Fibroblast of lung (primary cell): ENCODE results near the gene RYR1. TPM values are rescaled to one million over a fixed set of nuclear protein-coding genes. Genes with fewer than 3 reads are reported as not detected.

Experiments
- DNase-seq, 2 donors: peaks; one replicate each; pipeline versions ENCODE4 v3.0.0 to v3.0.0-alpha.2; 2010; ENCODE audit warnings: low read depth in 2 of 2
- H2AFZ ChIP-seq: 2 replicates; pipeline ENCODE4 v1.5.1; 2012; ENCODE audit warnings: low read length, control low read depth, inconsistent platforms
- H3K27ac ChIP-seq: 2 replicates; pipeline ENCODE4 v1.5.1; 2011; ENCODE audit warnings: low read length, control low read depth; ENCODE audit not compliant: insufficient read depth
- H3K27me3 ChIP-seq: 2 replicates; pipeline ENCODE4 v1.5.1; 2011; ENCODE audit warnings: mild to moderate bottlenecking, low read length; ENCODE audit not compliant: control insufficient read depth, insufficient read depth
- H3K36me3 ChIP-seq: 2 replicates; pipeline ENCODE4 v1.5.1; 2011; ENCODE audit warnings: low read length; ENCODE audit not compliant: control insufficient read depth, insufficient read depth
- H3K4me1 ChIP-seq: 2 replicates; pipeline ENCODE4 v1.5.1; 2011; ENCODE audit warnings: low read length; ENCODE audit not compliant: control insufficient read depth, insufficient read depth; ENCODE audit errors: extremely low read depth
- H3K4me2 ChIP-seq: 2 replicates; pipeline ENCODE4 v1.5.1; 2011; ENCODE audit warnings: low read length, control low read depth; ENCODE audit not compliant: insufficient read depth; ENCODE audit errors: extremely low read depth
- H3K4me3 ChIP-seq, 4 experiments: fragments of 200-600 bp in 1 of 4; sonication (generic) in 1 of 4; replicated peaks in 1 of 4; 2 replicates each; pipeline ENCODE4 v1.5.1; 2011 to 2016; ENCODE audit warnings: low read length in 4 of 4, low read depth in 3 of 4, mild to moderate bottlenecking in 3 of 4, control low read depth in 2 of 4, inconsistent platforms in 1 of 4, mixed read lengths in 1 of 4; ENCODE audit not compliant: insufficient read depth in 1 of 4; ENCODE audit errors: control extremely low read depth in 1 of 4
- H3K79me2 ChIP-seq: 2 replicates; pipeline ENCODE4 v1.5.1; 2012; ENCODE audit warnings: mild to moderate bottlenecking, low read length, inconsistent platforms; ENCODE audit not compliant: control insufficient read depth, insufficient read depth
- H3K9ac ChIP-seq: 2 replicates; pipeline ENCODE4 v1.5.1; 2011; ENCODE audit warnings: mild to moderate bottlenecking, low read length, control low read depth; ENCODE audit not compliant: insufficient read depth
- H3K9me3 ChIP-seq: 2 replicates; pipeline ENCODE4 v1.5.1; 2012; ENCODE audit warnings: low read depth, low read length; ENCODE audit not compliant: control insufficient read depth, insufficient read depth
- H4K20me1 ChIP-seq: 2 replicates; pipeline ENCODE4 v1.5.1; 2011; ENCODE audit warnings: low read length; ENCODE audit not compliant: control insufficient read depth, insufficient read depth; ENCODE audit errors: extremely low read depth
- CTCF ChIP-seq, 2 donors: IDR thresholded peaks in 1 of 2; conservative IDR thresholded peaks in 1 of 2; 1 replicate in 1 of 2; 2 replicates in 1 of 2; pipeline ENCODE4 v1.5.1; 2011 to 2012; ENCODE audit warnings: low read length in 2 of 2, control low read depth in 1 of 2, inconsistent platforms in 1 of 2, low read depth in 1 of 2, mild to moderate bottlenecking in 1 of 2
- EZH2 ChIP-seq: IDR thresholded peaks from 2 replicates; pipeline ENCODE4 v1.5.1; 2012; ENCODE audit warnings: low read length, control low read depth, mild to moderate bottlenecking; ENCODE audit errors: missing control alignments
- polyA plus RNA-seq, 2 donors: library from polyadenylated mRNA; depleted of rRNA in 1 of 2; stranded (reverse) in 1 of 2; unstranded in 1 of 2; fragments of >200 nt; gene quantifications; 2 replicates each; pipeline ENCODE4 v1.2.1, GENCODE V29; 2011 to 2012; ENCODE audit warnings: missing spikeins in 1 of 2
- total RNA-seq: library from RNA; depleted of rRNA; stranded (reverse); fragments of >200 nt; gene quantifications from 2 replicates; pipeline ENCODE4 v1.2.1, GENCODE V29; 2014

Gene RYR1
- total and polyA plus RNA-seq, 2 donors (not counting 1 experiment from before 2014, with no cell fraction given), result under 0.01 TPM

DNA sequence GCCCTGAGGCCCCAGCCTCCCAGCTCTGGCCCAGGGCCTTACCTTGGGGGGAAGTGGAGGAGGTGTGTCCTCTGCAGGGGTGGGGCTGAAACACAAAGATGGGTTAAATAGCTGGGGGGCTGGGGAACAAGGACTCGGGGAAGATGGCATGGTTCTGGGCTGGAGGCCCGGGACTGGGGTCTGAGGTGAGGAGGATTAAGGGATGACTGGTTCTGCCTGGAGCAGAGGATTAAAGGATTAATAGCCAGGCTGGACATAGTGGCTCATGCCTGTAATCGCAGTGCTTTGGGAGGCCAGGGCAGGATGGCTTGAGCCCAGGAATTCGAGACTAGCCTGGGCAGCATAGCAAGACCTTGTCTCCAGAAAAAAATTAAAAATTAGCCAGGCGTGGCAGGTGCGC lies 172.6 kb downstream of the RYR1 start:
- no peaks in the 10 kb centered on the region for H3K9me3 ChIP-seq
- no peaks in the 10 kb centered on the region for H4K20me1 ChIP-seq
- TF ChIP-seq EZH2 (no peak), CTCF (conservative IDR thresholded peaks at IDR 0.05 in 1 of 2, IDR thresholded peaks at IDR 0.05 in 1 of 2; ENCODE audit: low read depth in 1 of 2, low read length in 2 of 2) (no peak)
- no peak for DNase-seq
- H3K27ac ChIP-seq, result no peak overlapping the region
- no peaks in the 10 kb centered on the region for H3K27me3 ChIP-seq
- no peaks in the 10 kb centered on the region for H3K4me1 ChIP-seq
- H3K4me2 ChIP-seq, result no peak overlapping the region
- no peaks in the 10 kb centered on the region for H3K79me2 ChIP-seq
- H3K9ac ChIP-seq, result no peak overlapping the region
- H3K36me3 ChIP-seq, result no peaks in the 10 kb centered on the region
- no peak overlapping the region for H3K4me3 ChIP-seq
- no peak overlapping the region for H2AFZ ChIP-seq

- no peaks in the 10 kb centered on the region for H3K36me3 ChIP-seq
- peaks cover 2% of the 10 kb centered on the region for H3K4me1 ChIP-seq
- no peak overlapping the region for H3K9ac ChIP-seq
- DNase-seq, result no peak
- no peaks in the 10 kb centered on the region for H3K9me3 ChIP-seq
- H3K4me3 ChIP-seq, result no peak overlapping the region
- no peak overlapping the region for H2AFZ ChIP-seq
- H3K79me2 ChIP-seq, result peaks cover 3% of the 10 kb centered on the region
- no peak overlapping the region for H3K27ac ChIP-seq
- H4K20me1 ChIP-seq, result no peaks in the 10 kb centered on the region
- TF ChIP-seq CTCF (conservative IDR thresholded peaks at IDR 0.05 in 1 of 2, IDR thresholded peaks at IDR 0.05 in 1 of 2; ENCODE audit: low read depth in 1 of 2, low read length in 2 of 2) (no peak), EZH2 (no peak)
- no peak overlapping the region for H3K4me2 ChIP-seq
- H3K27me3 ChIP-seq, result no peaks in the 10 kb centered on the region
These were observed 180.8 kb downstream of the RYR1 start for GRCh38 chr19:38614289-38614688.

- Histone ChIP-seq H2AFZ (no peak overlapping the region), H3K27ac (no peak overlapping the region), H3K4me2 (no peak overlapping the region), H4K20me1 (no peaks in the 10 kb centered on the region), H3K36me3 (no peaks in the 10 kb centered on the region), H3K9ac (no peak overlapping the region), H3K4me1 (peaks cover 9% of the 10 kb centered on the region), H3K9me3 (no peaks in the 10 kb centered on the region), H3K4me3 (no peak overlapping the region), H3K27me3 (no peaks in the 10 kb centered on the region), H3K79me2 (peaks cover 11% of the 10 kb centered on the region)
- no peak for DNase-seq
- TF ChIP-seq EZH2, result no peak
- no peak for TF ChIP-seq CTCF (conservative IDR thresholded peaks at IDR 0.05 in 1 of 2, IDR thresholded peaks at IDR 0.05 in 1 of 2; ENCODE audit: low read depth in 1 of 2, low read length in 2 of 2)
These were observed 181.6 kb downstream of the RYR1 start for GRCh38 chr19:38615007-38615581.
